ENCODE measurements around the gene NAALADL2. TPM values are rescaled to one million over a fixed set of nuclear protein-coding genes. Genes with fewer than 3 reads are reported as not detected.
"Not testable (repeated sequence)": the region's sequence is repeated elsewhere in the genome, so short reads cannot be mapped to it uniquely, and the experiment has no call there.

The NAALADL2 gene
- polyA plus RNA-seq, 12 donors: 3.4 to 18.8 (median 9.5) TPM; not detected in 1

- DNase-seq: no peak
Observed at GRCh38 chr3:175129571-175129970, 270.4 kb downstream of the NAALADL2 start.

GRCh38 chr3:175131866-175132265 lies 272.7 kb downstream of the NAALADL2 start:
- DNase-seq: not testable (repeated sequence)

- not testable (repeated sequence) for DNase-seq
Observed at GRCh38 chr3:175132706-175133105, 273.6 kb downstream of the NAALADL2 start.

GRCh38 chr3:175144368-175144767 lies 285.2 kb downstream of the NAALADL2 start:
- no peak for DNase-seq

- peak; percentile 7 for DNase-seq
Observed at GRCh38 chr3:175146258-175146657, 287.1 kb downstream of the NAALADL2 start.

- peak; percentile 38 for DNase-seq
Observed at GRCh38 chr3:175149675-175150074, 290.5 kb downstream of the NAALADL2 start.

- no peak for DNase-seq
Observed at GRCh38 chr3:175150812-175151401, 291.8 kb downstream of the NAALADL2 start.

GRCh38 chr3:175153595-175153994 lies 294.5 kb downstream of the NAALADL2 start:
- no peak for DNase-seq

- DNase-seq: no peak
Observed at GRCh38 chr3:175155172-175155571, 296.0 kb downstream of the NAALADL2 start.

GRCh38 chr3:175159202-175159601 lies 300.1 kb downstream of the NAALADL2 start:
- DNase-seq: no peak

GRCh38 chr3:175161291-175161690 lies 302.2 kb downstream of the NAALADL2 start:
- DNase-seq: no peak

GRCh38 chr3:175163686-175164085 lies 304.6 kb downstream of the NAALADL2 start:
- peak; percentile 41 for DNase-seq

GRCh38 chr3:175173117-175173516 lies 314.0 kb downstream of the NAALADL2 start:
- not testable (repeated sequence) for DNase-seq

- DNase-seq: no peak
Observed at GRCh38 chr3:175176556-175176955, 317.4 kb downstream of the NAALADL2 start.

- DNase-seq: no peak
Observed at GRCh38 chr3:175179055-175179454, 319.9 kb downstream of the NAALADL2 start.

- no peak for DNase-seq
Observed at GRCh38 chr3:175184392-175184791, 325.3 kb downstream of the NAALADL2 start.

- no peak for DNase-seq
Observed at GRCh38 chr3:175185903-175186302, 326.8 kb downstream of the NAALADL2 start.

GRCh38 chr3:175186511-175186910 lies 327.4 kb downstream of the NAALADL2 start:
- DNase-seq: no peak

GRCh38 chr3:175187586-175187985 lies 328.5 kb downstream of the NAALADL2 start:
- no peak for DNase-seq

GRCh38 chr3:175192536-175192935 lies 333.4 kb downstream of the NAALADL2 start:
- DNase-seq: no peak

GRCh38 chr3:175193815-175194518 lies 334.8 kb downstream of the NAALADL2 start:
- no peak for DNase-seq

- DNase-seq: no peak
Observed at GRCh38 chr3:175198991-175199783, 340.1 kb downstream of the NAALADL2 start.

- no peak for DNase-seq
Observed at GRCh38 chr3:175199961-175200360, 340.8 kb downstream of the NAALADL2 start.

Measured in muscle of arm (tissue), 12 donors.